ENCODE data around the gene KRT86.

Gene KRT86

DNA sequence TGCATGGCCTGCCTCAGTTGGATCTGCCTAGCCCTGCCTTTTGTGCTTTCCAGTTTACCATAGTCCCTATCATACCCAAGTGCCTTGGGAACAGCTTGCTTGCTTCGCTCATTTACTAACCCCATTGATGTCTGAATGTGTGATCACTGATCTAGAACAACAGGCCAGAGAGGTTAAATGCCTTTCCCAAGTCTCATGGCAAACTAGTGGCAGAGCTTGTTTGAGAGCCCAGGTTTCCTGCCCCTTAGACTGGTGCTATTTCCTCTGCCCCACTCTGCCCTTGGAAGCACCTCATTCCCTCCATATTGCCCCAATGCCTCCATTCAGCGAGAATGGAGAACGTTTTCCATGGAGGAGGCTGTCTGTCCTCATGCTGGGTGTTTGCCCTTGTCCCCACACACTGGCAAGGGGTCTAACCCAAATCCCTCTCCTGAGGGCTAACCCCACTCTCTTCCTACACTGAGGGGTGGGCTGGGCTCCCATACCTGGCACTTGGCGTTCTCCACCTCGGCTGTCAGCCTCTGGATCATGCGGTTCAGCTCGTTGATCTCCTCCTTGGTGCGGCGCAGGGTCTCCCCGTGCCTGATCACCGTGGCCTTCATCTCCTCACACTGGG lies 21.6 kb upstream of the KRT86 start (continued):
- no peak for TF ChIP-seq ZNF664 (tag by site-specific recombination; IDR thresholded peaks at IDR 0.05)
- no peak for TF ChIP-seq ZNF560 (tag by site-specific recombination; IDR thresholded peaks at IDR 0.05; ENCODE audit: borderline replicate concordance)
- no peak for TF ChIP-seq IKZF3 (tag by site-specific recombination; IDR thresholded peaks at IDR 0.05)
- TF ChIP-seq ZBTB26 (tag by site-specific recombination; optimal IDR thresholded peaks at IDR 0.05) = no peak

DNA sequence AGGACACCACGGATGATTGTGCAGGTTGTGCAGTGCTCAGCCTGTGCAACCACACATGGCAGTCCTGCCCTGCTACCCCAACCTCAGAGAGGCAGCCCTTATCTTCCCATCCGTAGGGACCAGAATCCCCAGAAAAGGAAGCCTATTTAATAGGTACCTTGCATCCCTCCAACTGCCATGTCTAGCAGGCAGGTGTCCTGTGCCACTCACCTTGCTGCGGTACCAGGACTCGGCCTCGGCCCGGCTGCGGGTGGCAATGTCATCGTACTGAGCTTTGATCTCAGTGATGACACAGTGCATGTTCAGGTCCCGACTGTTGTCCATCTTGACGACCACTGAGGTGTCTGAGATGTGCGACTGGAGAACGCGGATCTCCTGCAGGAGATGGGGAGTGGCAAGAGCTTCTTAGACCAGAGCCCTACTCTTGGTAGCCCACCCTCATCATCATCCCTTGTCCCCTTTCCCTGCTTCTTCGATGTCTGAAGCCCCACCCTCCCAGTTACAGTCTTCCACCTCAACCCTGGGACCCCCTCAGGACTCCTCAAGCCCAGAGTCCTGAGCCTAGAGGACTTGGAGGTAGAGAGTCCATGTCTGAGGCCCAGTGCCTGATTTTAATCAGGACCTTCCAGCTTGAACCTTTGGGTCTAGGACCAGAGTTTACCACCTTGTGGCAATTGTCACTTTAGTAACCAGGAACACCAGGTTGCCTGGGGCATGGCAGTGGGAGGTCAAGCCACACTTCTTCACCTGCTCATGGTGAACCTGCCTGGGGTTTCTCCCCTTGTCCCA lies 20.9 kb upstream of the KRT86 start:
- CTCF ChIA-PET = interaction anchor here (0.7 to 3.3 kb wide), 6 partner anchors 9 to 74 kb away, joined by 3 to 18 read pairs (median 4); no protein-coding TSS in a partner anchor
- POLR2A ChIA-PET = no interaction called here
- H3K4me1 ChIP-seq (ENCODE audit: control insufficient read depth, insufficient read depth, low read length) = no peaks in the 10 kb centered on the region
- H3K36me3 ChIP-seq (ENCODE audit: control insufficient read depth in 2 of 2, insufficient read depth in 1 of 2, low read length in 2 of 2) = no peaks in the 10 kb centered on the region
- no peak overlapping the region for H3K27ac ChIP-seq (ENCODE audit: extremely low read depth, low read depth, low read length)
- no peak overlapping the region for H3K4me3 ChIP-seq (ENCODE audit: low read depth, low read length)
- no peaks in the 10 kb centered on the region for H3K9me3 ChIP-seq (ENCODE audit: control insufficient read depth, insufficient read depth, low read depth, low read length)
- TF ChIP-seq GFI1B (tag by site-specific recombination; IDR thresholded peaks at IDR 0.05) = no peak
- TF ChIP-seq, protein P1, sequence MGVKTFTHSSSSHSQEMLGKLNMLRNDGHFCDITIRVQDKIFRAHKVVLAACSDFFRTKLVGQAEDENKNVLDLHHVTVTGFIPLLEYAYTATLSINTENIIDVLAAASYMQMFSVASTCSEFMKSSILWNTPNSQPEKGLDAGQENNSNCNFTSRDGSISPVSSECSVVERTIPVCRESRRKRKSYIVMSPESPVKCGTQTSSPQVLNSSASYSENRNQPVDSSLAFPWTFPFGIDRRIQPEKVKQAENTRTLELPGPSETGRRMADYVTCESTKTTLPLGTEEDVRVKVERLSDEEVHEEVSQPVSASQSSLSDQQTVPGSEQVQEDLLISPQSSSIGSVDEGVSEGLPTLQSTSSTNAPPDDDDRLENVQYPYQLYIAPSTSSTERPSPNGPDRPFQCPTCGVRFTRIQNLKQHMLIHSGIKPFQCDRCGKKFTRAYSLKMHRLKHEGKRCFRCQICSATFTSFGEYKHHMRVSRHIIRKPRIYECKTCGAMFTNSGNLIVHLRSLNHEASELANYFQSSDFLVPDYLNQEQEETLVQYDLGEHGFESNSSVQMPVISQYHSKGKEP (tag by site-specific recombination; IDR thresholded peaks at IDR 0.05) = no peak
- no peak for TF ChIP-seq TCF7L2 (IDR thresholded peaks at IDR 0.05; ENCODE audit: borderline replicate concordance, low read depth, low read length)
- TF ChIP-seq ZNF639 (tag by site-specific recombination; IDR thresholded peaks at IDR 0.05) = no peak
- TF ChIP-seq, protein P2, sequence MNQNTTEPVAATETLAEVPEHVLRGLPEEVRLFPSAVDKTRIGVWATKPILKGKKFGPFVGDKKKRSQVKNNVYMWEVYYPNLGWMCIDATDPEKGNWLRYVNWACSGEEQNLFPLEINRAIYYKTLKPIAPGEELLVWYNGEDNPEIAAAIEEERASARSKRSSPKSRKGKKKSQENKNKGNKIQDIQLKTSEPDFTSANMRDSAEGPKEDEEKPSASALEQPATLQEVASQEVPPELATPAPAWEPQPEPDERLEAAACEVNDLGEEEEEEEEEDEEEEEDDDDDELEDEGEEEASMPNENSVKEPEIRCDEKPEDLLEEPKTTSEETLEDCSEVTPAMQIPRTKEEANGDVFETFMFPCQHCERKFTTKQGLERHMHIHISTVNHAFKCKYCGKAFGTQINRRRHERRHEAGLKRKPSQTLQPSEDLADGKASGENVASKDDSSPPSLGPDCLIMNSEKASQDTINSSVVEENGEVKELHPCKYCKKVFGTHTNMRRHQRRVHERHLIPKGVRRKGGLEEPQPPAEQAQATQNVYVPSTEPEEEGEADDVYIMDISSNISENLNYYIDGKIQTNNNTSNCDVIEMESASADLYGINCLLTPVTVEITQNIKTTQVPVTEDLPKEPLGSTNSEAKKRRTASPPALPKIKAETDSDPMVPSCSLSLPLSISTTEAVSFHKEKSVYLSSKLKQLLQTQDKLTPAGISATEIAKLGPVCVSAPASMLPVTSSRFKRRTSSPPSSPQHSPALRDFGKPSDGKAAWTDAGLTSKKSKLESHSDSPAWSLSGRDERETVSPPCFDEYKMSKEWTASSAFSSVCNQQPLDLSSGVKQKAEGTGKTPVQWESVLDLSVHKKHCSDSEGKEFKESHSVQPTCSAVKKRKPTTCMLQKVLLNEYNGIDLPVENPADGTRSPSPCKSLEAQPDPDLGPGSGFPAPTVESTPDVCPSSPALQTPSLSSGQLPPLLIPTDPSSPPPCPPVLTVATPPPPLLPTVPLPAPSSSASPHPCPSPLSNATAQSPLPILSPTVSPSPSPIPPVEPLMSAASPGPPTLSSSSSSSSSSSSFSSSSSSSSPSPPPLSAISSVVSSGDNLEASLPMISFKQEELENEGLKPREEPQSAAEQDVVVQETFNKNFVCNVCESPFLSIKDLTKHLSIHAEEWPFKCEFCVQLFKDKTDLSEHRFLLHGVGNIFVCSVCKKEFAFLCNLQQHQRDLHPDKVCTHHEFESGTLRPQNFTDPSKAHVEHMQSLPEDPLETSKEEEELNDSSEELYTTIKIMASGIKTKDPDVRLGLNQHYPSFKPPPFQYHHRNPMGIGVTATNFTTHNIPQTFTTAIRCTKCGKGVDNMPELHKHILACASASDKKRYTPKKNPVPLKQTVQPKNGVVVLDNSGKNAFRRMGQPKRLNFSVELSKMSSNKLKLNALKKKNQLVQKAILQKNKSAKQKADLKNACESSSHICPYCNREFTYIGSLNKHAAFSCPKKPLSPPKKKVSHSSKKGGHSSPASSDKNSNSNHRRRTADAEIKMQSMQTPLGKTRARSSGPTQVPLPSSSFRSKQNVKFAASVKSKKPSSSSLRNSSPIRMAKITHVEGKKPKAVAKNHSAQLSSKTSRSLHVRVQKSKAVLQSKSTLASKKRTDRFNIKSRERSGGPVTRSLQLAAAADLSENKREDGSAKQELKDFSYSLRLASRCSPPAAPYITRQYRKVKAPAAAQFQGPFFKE (tag by site-specific recombination; IDR thresholded peaks at IDR 0.05; ENCODE audit: borderline replicate concordance) = no peak
- TF ChIP-seq ZNF324 (tag by site-specific recombination; IDR thresholded peaks at IDR 0.05) = no peak
- no peak for TF ChIP-seq ZNF555 (tag by site-specific recombination; conservative IDR thresholded peaks at IDR 0.05)
